ENCODE results near the gene GARIN3.

DNA sequence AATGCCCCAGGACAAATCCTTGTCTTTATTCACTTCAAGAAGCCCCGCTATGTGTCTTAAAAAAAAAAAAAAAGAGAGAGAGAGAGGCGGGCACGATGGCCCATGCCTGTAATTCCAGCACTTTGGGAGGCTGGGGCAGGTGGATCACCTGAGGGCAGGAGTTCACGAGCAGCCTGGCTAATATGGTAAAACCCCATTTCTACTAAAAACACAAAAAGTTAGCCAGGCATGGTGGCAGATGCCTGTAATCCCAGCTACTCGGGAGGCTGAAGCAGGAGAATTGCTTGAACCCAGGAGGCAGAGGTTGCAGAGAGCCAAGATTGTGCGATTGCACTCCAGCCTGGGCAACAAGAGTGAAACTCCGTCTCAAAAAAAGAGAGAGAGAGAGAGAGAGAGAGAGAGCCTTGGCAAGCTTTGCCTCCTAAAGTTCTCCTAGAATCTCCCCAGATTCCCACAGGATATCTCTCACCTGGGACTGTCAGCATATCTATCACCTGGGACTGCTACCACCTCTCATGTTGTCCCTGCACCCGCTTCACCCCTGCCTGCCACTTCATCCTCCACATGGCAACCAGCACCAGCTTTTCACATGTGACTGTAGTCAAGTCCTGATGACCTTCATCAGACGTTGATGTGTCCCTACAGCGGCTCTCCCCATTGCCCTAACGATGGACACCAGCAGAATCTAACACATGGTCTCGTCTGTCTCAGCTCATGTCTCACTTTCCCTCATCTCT lies 20.4 kb upstream of the GARIN3 start:
- TF ChIP-seq, protein P1, sequence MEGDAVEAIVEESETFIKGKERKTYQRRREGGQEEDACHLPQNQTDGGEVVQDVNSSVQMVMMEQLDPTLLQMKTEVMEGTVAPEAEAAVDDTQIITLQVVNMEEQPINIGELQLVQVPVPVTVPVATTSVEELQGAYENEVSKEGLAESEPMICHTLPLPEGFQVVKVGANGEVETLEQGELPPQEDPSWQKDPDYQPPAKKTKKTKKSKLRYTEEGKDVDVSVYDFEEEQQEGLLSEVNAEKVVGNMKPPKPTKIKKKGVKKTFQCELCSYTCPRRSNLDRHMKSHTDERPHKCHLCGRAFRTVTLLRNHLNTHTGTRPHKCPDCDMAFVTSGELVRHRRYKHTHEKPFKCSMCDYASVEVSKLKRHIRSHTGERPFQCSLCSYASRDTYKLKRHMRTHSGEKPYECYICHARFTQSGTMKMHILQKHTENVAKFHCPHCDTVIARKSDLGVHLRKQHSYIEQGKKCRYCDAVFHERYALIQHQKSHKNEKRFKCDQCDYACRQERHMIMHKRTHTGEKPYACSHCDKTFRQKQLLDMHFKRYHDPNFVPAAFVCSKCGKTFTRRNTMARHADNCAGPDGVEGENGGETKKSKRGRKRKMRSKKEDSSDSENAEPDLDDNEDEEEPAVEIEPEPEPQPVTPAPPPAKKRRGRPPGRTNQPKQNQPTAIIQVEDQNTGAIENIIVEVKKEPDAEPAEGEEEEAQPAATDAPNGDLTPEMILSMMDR (IDR thresholded peaks at IDR 0.05; ENCODE audit: extremely low read depth in 1 of 2, insufficient read depth in 1 of 2, low read depth in 1 of 2, low read length in 2 of 2) = no peak
- TF ChIP-seq EZH2 (IDR thresholded peaks at IDR 0.05; ENCODE audit: borderline replicate concordance, low read depth, low read length, severe bottlenecking) (no peak), POLR2AphosphoS5 (IDR thresholded peaks at IDR 0.05; ENCODE audit: insufficient read depth, low read depth, low read length) (no peak)
